ENCODE measurements around the gene FAM111B. TPM values are rescaled to one million over a fixed set of nuclear protein-coding genes. Genes with fewer than 3 reads are reported as not detected.
"Not testable (repeated sequence)": the region's sequence is repeated elsewhere in the genome, so short reads cannot be mapped to it uniquely, and the experiment has no call there.

FAM111B gene
- polyA plus RNA-seq, 1 of the 3 experiments (the other 2 are of a cell fraction) = 0.94 TPM

- Histone ChIP-seq H3K36me3 (replicated peaks in 1 of 2; ENCODE audit: control insufficient read depth in 1 of 2, insufficient read depth in 2 of 2, low read length in 1 of 2) (no peaks in the 10 kb centered on the region), H3K9me3 (no peaks in the 10 kb centered on the region), H3K9ac (no peak overlapping the region), H3K27me3 (ENCODE audit: insufficient read depth) (peaks cover 7% of the 10 kb centered on the region), H2AFZ (ENCODE audit: low read depth) (no peak overlapping the region), H3K4me3 (ENCODE audit: low read depth in 2 of 2, low read length in 1 of 2) (no peak overlapping the region), H3K27ac (ENCODE audit: low read depth in 2 of 2, low read length in 1 of 2) (no peak overlapping the region), H3K79me2 (ENCODE audit: insufficient read depth) (no peaks in the 10 kb centered on the region), H3K4me2 (no peak overlapping the region), H3K4me1 (ENCODE audit: control insufficient read depth in 1 of 2, insufficient read depth in 2 of 2, low read depth in 1 of 2, low read length in 1 of 2) (no peaks in the 10 kb centered on the region), H3K9me2 (no peaks in the 10 kb centered on the region), H4K20me1 (ENCODE audit: insufficient read depth) (no peaks in the 10 kb centered on the region), H3F3A (replicated peaks; ENCODE audit: insufficient read depth) (no peaks in the 10 kb centered on the region)
- WGBS (ENCODE audit: low lambda C conversion rate) = 1% methylated on average over 4 of the region's 4 CpGs
- POLR2A ChIA-PET = no interaction called here
- TF ChIP-seq MAX (IDR thresholded peaks at IDR 0.05; ENCODE audit: low read depth) = no peak
- TF ChIP-seq SIN3A (IDR thresholded peaks at IDR 0.05; ENCODE audit: borderline replicate concordance, low read depth, low read length) = no peak
- no peak for TF ChIP-seq TEAD4 (IDR thresholded peaks at IDR 0.05; ENCODE audit: borderline replicate concordance, insufficient read depth)
- no peak for TF ChIP-seq FOXM1 (IDR thresholded peaks at IDR 0.05; ENCODE audit: low read depth)
- TF ChIP-seq CTCF (IDR thresholded peaks at IDR 0.05) = no peak
- TF ChIP-seq TAF1 (IDR thresholded peaks at IDR 0.05; ENCODE audit: borderline replicate concordance, low read depth, low read length) = no peak
- no peak for TF ChIP-seq MXI1 (IDR thresholded peaks at IDR 0.05; ENCODE audit: low read depth, low read length)
- TF ChIP-seq GATA2 (CRISPR knock-in tag; IDR thresholded peaks at IDR 0.05) = no peak
- TF ChIP-seq MEF2A (IDR thresholded peaks at IDR 0.05; ENCODE audit: borderline replicate concordance, low read depth) = no peak
- no peak for TF ChIP-seq EZH2phosphoT487 (IDR thresholded peaks at IDR 0.05; ENCODE audit: borderline replicate concordance, low read depth)
- TF ChIP-seq PBX3 (IDR thresholded peaks at IDR 0.05) = no peak
- no peak for TF ChIP-seq CHD2 (IDR thresholded peaks at IDR 0.05; ENCODE audit: low read length, partially characterized antibody)
- no peak for TF ChIP-seq RCOR1 (IDR thresholded peaks at IDR 0.05; ENCODE audit: low read length)
- no peak for TF ChIP-seq USF2 (IDR thresholded peaks at IDR 0.05; ENCODE audit: borderline replicate concordance, low read depth, low read length)
- TF ChIP-seq IRF3 (IDR thresholded peaks at IDR 0.05; ENCODE audit: low read depth, low read length) = no peak
- no peak for TF ChIP-seq USF1 (IDR thresholded peaks at IDR 0.05; ENCODE audit: borderline replicate concordance, low read depth)
- no peak for TF ChIP-seq RXRA (IDR thresholded peaks at IDR 0.05; ENCODE audit: borderline replicate concordance, low read depth)
- no peak for DNase-seq
- CTCF ChIA-PET = interaction anchor here (1.1 to 1.2 kb wide), 2 partner anchors 9 to 48 kb away, joined by 4 to 5 read pairs; no protein-coding TSS in a partner anchor
These were observed 18.9 kb upstream of the FAM111B start for GRCh38 chr11:59088162-59088561.

- H4K20me1 ChIP-seq (ENCODE audit: insufficient read depth); H3K9ac ChIP-seq; H3K27ac ChIP-seq (ENCODE audit: low read depth in 2 of 2, low read length in 1 of 2); H3K9me3 ChIP-seq; H3K4me2 ChIP-seq; H2AFZ ChIP-seq (ENCODE audit: low read depth); DNase-seq; H3K9me2 ChIP-seq; H3K36me3 ChIP-seq (replicated peaks in 1 of 2; ENCODE audit: control insufficient read depth in 1 of 2, insufficient read depth in 2 of 2, low read length in 1 of 2); H3K4me3 ChIP-seq (ENCODE audit: low read depth in 2 of 2, low read length in 1 of 2); H3K27me3 ChIP-seq (ENCODE audit: insufficient read depth); POLR2A ChIA-PET; H3K4me1 ChIP-seq (ENCODE audit: control insufficient read depth in 1 of 2, insufficient read depth in 2 of 2, low read depth in 1 of 2, low read length in 1 of 2); H3F3A ChIP-seq (replicated peaks; ENCODE audit: insufficient read depth); H3K79me2 ChIP-seq (ENCODE audit: insufficient read depth): not testable (repeated sequence)
- CTCF ChIA-PET = interaction anchor here (1.4 to 2.6 kb wide), 2 partner anchors 42 to 65 kb away, joined by 6 to 10 read pairs; no protein-coding TSS in a partner anchor
These were observed 13.5 kb upstream of the FAM111B start for GRCh38 chr11:59093576-59093975.

- H3K27ac ChIP-seq (ENCODE audit: low read depth in 2 of 2, low read length in 1 of 2); H3K4me1 ChIP-seq (ENCODE audit: control insufficient read depth in 1 of 2, insufficient read depth in 2 of 2, low read depth in 1 of 2, low read length in 1 of 2); POLR2A ChIA-PET; DNase-seq; H3K9me3 ChIP-seq; H3K9ac ChIP-seq; H3K27me3 ChIP-seq (ENCODE audit: insufficient read depth); H3K4me3 ChIP-seq (ENCODE audit: low read depth in 2 of 2, low read length in 1 of 2); H2AFZ ChIP-seq (ENCODE audit: low read depth); H3K9me2 ChIP-seq; H3K36me3 ChIP-seq (replicated peaks in 1 of 2; ENCODE audit: control insufficient read depth in 1 of 2, insufficient read depth in 2 of 2, low read length in 1 of 2); H3F3A ChIP-seq (replicated peaks; ENCODE audit: insufficient read depth); H3K4me2 ChIP-seq; H3K79me2 ChIP-seq (ENCODE audit: insufficient read depth); H4K20me1 ChIP-seq (ENCODE audit: insufficient read depth): not testable (repeated sequence)
- CTCF ChIA-PET = interaction anchor here (2.6 to 3.8 kb wide), 3 partner anchors 40 to 63 kb away, joined by 10 to 43 read pairs (median 29); no protein-coding TSS in a partner anchor
- 4% methylated on average over 1 of the region's 1 CpG for WGBS (ENCODE audit: low lambda C conversion rate)
These were observed 11.8 kb upstream of the FAM111B start for GRCh38 chr11:59095225-59095624.
